Limb (tissue), 2 donors: ENCODE measurements around the gene ZFR2.
A peak's percentile ranks its signal among the peaks of the same experiment; 100 is the strongest.
"Not testable (repeated sequence)": the region's sequence is repeated elsewhere in the genome, so short reads cannot be mapped to it uniquely, and the experiment has no call there.

Source experiments
- DNase-seq, 2 donors: peaks; one replicate each; pipeline ENCODE4 v3.0.0-alpha.2; 2016; ENCODE audit errors: extremely low spot score in 2 of 2

Gene ZFR2

DNA sequence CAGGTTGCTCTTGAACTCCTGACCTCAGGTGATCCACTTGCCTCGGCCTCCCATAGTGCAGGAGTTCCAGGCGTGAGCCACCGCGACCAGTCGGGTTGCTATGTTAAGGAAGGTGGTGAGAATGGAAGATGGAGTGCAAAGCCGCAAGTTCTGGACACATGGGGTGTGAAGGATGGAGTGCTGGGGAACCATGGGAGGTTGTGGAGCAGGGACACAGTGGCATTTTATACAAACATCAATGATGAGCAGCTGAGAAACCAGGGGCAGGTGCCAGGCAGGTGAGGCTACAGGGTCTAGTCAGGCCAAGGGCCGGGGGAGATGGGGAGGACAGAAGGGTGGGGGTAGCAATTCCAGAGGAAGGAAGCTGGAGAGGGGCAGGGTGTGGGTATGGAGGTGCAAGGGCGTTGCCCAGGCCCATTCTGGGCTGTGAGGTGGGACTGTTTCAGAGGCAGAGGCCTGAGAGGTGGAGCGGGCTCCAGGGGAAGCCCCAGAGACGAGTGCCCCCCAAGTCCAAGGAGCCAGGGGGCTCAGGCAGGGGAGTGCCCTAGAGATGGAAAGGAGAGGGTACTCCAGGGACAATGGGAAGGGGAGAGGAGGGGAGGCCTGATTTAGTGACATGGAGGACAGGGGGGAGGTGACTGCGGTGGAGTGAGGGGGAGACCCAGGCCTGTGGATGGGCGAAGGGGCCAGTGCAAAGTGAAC, 94.9 kb downstream of the ZFR2 start:
- no peak for DNase-seq

DNA sequence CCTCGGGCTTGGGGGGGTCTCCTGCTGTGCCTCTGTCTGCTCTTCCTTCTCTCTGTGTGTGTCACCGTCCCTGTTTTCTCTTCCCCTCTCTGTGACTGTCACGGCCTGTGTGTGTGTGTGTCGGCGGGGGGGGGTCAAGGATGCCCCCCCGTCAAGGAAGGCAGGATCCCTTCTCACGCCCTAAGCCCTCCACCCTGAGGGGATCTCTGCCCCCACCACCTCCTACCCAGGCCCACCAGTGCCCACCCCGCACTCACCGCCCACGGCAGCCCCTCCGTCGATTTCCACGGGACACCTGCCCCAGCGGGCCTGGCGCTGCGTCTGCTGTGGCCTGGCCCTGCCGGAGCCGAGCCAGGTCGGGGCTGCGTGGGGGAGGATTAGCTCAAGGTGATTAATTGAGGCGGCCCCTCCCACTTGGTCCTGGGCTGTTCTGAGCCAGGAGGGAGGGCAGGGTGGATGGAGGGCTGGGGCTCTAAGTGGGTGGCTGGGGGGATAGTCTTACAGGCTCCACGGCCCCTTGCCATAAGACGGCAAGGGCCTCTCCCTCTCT, 96.9 kb downstream of the ZFR2 start, which contains the start of gene RAX2:
Gene RAX2, minus strand, starts transcription at position 323 of the 550 bp plus-strand sequence. CDS start 486 bp downstream, outside the sequence.
- DNase-seq: no peak

DNA sequence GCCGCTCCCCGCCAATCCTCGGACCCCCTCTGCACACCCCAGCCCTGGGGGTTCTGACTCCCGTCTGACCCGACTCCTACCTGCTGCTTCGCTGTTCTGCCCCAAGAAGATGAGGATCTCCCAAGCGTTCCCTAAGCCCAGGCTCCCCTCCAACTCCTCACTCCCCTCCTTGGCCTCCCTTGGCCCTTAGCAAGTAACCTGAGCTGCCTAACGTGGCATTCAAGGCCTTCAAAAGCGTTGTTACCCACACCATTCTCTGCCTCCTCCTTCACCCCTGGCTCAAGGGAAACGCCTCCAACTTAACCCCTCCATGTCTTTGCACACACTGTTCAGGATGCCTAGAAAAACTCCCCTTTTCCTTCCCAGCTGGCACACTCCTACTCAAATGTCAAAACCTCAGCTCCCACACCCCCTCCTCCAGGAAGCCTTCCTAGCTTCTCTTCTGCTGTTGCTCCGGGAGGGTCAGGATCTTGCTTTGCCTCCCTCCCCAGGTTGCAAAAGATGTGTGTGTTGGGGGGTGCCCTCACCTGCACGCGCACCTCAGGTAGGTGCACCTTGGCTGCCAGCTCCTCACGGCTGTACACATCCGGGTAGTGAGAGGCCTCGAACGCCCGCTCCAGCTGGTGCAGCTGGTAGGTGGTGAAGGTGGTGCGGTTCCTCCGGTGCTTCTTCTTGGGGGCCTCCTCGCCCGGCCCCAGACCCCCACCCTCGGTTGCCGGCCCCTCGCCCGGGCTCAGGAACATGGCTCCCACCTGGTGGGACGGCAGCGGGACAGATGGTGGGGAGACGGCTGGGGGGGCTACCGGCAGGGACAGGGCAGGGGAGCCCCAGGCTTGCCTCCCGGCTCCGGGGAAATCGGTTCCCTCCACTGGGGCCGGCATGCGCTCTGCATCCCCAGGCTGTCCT, 97.6 kb downstream of the ZFR2 start:
- no peak for DNase-seq

DNA sequence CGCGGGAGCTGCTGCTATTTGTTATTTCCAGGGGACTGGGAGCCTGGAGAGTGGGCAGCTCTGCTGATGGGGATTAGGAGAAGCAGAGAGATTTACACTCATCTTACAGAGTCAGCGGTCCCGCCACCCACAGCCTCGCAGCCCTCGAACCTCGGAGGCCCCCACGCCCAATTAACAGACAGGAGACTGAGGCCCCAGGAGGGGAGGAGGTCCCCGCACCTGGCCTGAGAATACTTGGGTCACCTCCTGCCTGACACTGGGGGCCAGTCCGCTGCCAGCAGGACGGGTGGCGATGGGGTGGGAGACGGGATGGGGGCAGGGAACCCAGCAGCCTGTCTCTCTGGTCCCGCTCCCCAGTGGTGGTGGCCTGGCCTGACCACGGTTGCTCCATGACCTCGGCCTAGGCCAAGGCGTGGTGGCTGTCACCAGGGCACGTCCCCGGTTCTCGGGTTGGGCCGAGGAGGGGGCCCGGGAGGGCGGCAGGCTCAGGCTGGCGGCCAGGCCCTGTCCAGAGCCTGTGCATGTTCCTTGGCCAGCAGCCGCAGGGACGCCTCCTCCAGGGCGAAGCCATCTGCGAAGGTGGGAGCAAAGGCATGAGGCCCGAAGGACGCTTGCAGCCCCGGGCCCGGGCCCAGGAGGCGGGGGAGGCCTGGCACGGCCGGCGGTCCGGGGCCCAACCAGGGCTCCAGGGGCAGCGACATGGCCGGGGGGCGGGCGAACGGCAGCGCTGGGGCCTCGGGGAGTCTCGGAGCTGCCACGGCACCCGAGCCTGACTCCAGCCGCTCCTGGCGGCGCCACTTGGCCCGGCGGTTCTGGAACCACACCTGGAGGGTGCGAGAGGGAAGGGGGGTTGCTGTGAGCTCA, 98.5 kb downstream of the ZFR2 start:
- no peak for DNase-seq

DNA sequence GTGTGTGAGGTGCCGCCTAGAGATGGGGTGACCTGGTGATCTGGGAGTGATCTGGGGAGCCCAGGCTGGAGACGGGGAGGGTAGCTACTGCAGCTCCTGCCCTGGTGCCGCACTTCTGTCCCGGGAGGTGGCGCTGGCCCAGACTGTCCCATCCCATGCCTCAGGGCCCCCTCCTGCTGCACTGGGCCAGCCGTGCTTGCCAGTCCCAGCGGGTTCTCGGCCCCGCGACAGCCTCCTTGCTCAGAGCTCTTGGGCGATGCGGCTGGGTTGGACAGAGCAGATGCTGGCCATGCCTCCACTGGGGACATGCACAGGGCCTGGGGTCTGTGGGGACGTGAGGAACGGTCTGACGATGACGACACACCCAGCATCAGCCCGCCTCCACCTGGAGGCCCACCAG, 99.3 kb downstream of the ZFR2 start:
- no peak for DNase-seq

DNA sequence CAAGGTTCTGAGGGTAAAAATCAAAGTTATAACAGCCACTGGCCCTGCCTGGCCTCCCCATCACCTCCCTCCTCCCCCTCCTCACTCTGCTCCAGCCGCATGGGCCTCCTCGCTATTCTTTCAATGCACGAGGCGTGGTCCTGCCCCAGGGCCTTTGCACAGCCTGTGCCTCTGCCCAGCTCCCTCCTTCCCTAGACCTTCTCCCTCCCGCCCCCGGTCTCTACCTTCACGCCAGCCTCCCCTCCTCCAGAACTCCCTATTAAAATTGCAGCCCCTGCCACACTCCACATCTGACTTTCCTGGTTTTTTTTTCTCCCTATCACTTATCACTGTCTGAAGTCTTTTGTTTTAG, 100.1 kb downstream of the ZFR2 start:
- no peak for DNase-seq

DNA sequence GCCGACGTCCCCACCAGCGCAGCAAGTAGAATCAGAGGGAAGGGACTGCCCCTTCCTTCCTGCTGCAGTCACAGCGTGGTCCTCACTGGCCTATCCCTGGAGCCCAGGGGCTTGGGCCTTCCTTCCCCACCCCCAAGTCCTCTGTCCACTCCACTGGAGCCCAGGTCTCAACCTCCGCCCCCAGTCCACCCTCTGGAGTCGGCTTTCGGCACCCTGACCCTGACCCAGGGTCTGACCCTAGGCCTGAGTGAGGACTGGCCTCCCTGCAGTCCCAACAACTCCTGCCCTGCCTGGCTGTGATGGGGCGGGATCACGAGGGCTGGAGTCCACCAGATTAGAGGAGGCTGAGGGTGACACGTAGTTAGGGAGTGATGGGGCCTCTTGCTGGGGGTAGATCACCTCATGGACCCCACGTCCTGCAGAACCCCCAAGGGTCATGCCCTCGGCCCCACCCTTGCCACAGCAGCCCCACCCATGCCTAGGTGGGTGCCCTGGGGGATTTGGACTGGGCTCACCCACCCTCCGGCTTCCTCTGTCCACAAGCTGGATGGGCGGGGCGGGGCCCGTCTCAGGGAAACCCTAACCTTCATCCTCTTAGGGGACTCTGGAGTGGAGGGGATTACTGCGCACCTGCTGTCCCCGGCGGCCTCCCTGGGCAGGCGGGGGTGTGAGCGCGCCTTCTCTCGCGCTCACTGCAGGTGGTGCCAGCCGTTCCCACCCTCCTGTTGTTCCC, 100.7 kb downstream of the ZFR2 start:
- DNase-seq: no peak

DNA sequence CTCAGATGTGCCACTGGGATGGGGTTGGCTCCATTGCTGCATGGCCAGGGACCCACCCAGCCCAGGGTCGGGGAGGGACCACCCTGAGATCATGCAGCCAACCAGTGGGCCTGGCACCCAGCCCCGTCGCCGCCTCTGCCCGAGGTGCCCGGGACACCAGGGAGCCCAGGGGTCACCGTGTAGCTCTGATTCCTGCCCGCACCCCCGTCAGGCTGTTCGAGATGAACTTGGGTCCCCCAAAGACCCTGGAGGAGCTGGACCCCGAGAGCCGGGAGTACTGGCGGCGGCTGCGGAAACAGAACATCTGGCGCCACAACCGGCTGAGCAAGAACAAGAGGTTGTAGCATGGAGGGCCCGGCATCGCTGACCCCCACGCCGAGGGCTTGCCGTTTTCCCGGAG, 101.8 kb downstream of the ZFR2 start:
- DNase-seq: no peak

DNA sequence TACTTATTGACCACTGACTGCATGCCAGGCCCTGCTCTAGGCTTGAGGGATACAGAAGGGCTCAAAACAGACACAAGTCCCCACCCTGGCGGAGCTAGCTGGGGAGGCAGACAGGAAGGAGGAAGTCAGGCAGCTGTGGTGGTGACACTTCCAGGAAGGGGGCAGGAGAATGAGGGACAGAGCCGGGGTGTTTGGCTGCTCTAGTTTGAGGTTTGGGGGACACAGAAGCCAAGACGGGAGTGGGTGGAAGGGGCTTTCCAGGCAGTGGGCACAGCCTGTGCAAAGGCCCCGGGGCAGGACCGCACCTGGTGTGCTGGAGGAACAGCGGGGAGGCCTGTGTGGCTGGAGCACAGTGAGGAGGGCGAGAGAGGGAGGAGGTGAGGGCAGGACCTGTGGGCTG, 102.3 kb downstream of the ZFR2 start:
- no peak for DNase-seq

DNA sequence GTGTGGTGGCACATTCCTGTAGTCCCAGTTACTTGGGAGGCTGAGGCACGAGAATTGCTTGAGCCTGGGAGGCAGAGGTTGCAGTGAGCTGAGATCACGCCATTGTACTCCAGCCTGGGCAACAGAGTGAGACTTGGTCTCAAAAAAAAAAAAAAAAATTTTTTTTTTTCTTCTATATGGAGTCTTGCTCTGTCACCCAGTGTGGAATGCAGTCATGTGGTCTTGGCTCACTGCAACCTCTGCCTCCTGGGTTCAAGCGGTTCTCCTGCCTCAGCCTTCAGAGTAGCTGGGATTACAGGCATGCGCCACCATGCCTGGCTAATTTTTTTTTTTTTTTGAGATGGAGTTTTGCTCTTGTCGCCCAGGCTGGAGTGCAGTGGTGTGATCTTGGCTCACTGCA, 103.1 kb downstream of the ZFR2 start:
- DNase-seq: not testable (repeated sequence)

DNA sequence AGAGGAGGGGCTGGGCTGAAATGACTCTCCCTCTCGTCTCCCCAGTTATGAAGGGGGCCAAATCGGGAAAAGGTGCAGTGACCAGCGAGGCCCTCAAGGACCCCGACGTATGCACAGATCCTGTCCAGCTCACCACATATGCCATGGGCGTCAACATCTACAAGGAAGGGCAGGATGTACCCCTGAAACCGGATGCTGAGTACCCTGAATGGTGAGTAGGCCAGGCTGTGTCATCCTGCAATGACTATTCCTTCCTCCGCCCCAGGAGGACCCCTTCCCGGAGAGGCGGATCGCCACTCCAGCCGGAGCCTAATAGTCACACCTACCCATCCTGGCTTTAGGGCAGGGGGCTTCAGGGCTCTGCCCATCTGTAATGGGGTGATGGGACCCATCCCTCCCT, 103.7 kb downstream of the ZFR2 start:
- no peak for DNase-seq

DNA sequence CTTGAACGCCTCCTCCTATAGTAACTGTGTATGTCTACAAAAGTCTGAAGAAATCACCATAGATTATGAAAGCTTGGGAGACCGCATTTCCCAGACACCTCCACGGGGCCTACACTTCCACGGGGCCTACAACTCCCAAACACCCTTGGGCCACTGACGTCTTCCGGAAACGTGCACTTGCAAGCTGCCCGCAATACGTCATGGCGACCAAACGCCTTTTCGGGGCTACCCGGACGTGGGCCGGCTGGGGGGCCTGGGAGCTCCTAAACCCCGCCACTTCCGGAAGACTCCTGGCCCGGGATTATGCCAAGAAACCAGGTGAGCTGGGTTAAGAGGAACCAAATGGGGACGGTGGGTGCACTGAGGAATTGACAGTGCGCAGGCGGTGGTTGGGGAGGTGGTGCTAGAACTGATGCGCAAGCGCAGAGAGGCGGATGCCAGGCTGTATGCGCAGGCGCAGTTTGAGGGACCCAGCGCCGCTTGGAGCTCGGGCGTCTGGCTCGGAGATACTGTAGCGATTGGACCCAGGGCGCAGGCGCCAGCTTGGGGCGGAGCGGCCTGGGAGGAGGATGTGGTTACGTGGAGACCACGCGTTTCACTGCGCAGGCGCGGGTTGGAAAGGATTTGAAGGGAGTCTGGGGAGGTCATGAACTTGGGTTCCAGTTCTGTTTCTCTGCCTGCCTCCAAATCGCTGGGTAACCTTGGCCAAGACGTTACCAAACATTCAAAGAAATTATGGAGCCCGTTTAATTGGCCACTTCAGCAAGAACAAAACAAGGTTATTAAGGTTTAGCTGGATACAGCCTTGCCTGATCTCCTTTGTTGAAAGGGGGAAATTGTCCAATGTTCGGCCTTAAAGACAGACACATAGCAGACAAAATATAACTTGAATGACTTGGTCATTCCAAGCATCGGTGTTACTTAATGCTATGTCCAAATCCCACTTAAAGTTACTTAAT, 106.1 kb downstream of the ZFR2 start, which contains the start of gene MRPL54:
Gene MRPL54, plus strand, starts transcription at position 182 of the 959 bp plus-strand sequence. Its CDS starts 19 bp downstream, at position 201.
- DNase-seq: peak; percentile 99

DNA sequence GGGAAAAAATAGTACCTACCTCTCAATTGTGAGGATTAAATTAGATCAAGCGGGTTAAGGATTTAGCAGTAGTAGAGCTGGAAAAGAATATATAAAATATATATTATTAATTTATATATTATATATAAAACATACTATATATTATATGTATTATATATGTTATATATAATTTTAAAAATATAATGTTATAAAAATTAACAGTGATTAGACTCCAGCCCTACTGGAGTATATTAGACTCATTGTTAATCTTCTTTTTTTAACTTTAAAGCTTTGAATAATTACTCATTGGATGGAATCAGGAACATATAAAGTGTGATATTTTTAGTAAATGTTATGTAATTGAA, 106.7 kb downstream of the ZFR2 start:
- DNase-seq: peak in 1 of 2 donors; percentile 1

DNA sequence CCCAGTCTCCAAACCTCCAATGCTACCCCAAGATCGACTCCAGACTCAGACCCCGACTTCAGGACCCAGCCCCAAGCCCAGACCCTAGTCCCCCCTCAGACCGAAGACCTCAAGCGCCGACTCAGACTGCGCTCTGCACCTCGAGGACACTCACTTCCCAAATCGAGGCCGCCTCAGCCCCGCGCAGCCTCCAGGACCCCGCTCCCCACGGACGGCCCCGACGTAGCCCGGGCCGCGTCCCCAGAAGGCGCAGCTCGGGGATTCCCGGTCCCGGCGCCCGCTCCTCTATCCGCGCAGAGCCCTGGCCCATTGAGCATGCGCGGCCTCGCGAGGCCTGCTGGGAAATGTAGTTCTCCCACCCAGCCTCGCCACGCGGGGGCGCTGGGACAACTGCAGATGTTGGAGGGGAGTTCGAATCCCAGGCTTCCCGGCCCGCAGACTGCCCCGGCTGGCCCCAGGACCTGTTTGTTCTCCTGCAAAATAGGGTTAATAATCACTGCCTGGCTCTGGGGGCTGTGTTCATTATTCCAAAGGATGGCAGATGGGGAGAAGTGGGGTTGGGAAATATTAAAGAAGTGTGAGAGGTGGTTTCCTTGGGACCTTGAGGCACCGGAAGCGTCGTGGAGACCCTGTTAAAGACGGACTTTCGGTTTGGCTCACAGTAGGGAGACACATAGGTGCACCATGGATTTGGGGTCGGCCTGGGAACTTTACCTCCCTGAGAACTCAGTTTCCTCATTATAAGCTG, 107.3 kb downstream of the ZFR2 start, which contains the start of gene APBA3:
Gene APBA3, minus strand, starts transcription at position 311 of the 748 bp plus-strand sequence. CDS start 1,428 bp downstream, outside the sequence.
- DNase-seq: peak; percentile 80 to 96

DNA sequence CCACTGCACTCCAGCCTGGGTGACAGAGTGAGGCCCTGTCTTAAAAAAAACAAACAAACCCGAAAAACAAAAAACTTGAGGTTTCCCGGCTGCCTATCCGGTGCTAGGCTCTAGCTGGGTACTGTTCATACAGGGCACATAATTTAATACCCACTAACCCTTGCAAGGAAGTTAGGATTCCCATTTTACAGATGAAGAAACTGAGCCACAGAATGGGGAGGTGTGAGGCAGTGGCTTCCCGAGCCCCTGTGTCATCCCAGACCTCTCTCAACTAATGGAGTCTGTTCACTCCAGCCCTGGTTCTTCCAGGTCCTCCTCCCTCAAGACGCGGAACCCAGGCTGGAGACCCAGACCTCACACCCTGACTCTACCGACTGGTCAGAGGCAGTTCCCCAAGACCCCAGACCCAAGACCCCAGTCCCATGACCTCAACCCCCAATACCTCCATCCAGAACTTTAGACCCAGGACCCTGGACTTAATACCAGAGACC, 107.9 kb downstream of the ZFR2 start:
- no peak for DNase-seq

DNA sequence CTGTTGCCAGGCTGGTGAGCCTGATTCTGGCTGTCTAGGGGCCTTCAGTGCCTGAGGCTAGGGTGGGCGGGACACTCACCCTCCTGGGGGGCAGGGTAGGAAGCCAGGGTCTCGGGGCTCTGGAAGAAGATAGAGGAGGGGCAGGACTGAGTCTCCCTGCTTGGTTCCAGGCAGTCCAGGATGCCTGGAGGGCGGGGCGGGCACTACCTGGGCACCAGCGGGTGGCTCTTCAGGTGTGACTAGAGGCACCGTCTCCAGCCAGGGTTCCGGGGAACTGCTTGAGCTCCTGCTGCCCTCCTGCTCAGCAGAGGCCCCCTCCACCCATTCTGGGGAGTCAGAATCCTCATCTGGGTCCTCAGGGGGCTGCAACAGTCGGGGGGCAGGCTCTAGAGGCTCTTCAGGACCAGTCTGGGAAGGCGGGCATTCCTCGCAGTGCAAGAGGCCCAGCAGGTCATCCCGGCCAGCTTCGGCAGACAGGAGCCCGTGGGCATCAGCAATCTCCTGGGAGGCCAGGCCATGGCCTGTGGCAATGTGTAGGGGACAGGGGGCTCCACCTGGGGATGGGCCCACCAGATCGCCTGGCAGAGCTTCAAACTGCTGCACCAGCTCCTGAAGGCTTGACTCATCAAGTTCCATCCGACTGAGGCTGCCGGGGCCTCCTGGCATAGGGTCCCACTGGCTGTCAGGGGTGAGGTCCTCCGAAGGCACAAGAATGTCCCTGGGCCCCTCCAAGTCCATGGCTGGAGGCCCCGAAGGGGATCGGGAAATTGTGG, 109.2 kb downstream of the ZFR2 start:
- DNase-seq: no peak

DNA sequence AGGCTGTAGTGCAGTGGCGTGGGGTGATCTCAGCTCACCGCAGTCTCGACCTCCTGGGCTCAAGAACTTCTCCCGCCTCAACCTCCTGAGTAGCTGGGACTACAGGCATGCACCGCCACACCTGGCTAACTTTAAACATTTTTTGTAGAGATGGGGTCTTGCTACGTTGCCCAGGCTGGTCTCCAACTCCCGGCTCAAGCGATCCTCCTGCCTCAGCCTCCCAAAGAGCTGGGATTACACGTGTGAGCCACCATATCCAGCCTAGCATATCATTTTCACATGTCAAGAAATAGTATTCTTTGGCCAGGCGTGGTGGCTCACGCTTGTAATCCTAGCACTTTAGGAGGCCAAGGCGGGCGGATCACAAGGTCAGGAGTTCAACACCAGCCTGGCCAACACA, 110.5 kb downstream of the ZFR2 start:
- not testable (repeated sequence) for DNase-seq

DNA sequence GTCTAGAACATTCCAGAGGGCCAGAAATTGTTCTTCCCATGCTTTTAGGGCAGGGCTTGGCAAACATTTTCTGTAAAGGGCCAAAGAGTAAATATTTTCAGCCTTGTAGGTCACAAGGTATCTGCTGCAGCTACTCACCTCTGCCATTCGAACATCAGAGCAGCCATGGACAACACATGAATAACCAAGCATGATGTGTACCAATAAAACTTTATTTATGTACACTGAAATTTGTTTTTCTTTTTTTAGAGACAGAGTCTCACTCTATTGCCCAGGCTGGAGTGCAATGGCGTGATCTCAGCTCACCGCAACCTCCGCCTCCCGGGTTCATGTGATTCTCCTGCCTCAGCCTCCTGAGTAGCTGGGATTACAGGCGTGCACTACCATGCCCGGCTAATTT, 111.1 kb downstream of the ZFR2 start:
- DNase-seq: not testable (repeated sequence)
